HG03521 (cell line): ENCODE measurements around the gene FA2H.

Experiments used
- ATAC-seq: cut with Tn5 transposase; IDR thresholded peaks from one replicate; pipeline ENCODE4 v1.9.1; 2021; ENCODE audit warnings: mild to moderate bottlenecking, moderate library complexity; ENCODE audit not compliant: unreplicated experiment

FA2H gene

GRCh38 chr16:74745109-74745615 lies 29.5 kb downstream of the FA2H start:
- ATAC-seq: no peak

DNA sequence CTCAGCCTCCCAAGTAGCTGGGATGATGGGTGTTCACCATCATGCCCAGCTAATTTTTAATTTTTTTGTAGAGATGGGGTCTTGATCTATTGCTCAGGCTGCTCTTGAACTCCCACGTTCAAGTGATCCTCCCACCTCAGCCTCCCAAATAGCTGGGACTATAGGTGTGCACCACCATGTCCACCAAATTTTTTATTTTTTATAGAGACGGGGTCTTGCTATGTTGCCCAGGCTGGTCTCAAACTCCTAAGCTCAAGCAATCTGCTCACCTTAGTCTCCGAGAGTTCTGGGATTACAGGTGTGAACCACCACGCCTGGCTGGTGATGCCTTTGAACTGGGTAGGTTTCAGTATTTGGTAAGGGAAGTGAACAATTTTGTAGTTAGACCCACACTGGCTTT lies 30.1 kb downstream of the FA2H start:
- no peak for ATAC-seq

DNA sequence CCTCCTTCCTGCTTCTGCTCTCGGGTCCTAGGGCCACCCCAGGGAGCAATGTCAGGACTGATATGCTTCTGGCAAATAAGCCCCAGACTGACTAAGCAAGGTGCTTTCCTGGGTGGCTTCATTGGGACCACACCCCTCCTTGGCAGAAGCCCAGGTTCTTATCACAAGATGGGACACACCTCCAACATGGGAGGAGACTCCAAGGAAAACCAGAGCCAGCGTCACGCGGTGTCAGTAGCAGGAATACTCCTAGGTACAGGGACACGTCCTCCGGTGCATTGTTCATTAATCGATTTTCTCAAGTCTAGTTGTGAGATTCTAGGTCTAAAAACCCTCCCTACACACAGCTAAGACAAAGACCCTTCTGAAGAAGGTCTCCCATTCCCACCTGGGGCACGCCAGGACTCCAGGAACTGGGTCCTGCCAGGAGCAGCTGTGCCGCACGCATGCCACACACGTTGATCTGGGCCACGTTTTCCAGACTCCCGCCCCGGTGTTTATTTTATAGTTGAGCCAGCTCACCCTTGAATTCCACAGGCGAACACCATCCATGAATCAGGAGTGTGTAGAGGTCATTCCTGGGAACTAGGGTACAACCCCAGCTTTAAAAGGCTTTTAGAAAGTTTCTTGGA lies 30.8 kb downstream of the FA2H start:
- no peak for ATAC-seq

- no peak for ATAC-seq
These were observed 31.5 kb downstream of the FA2H start for GRCh38 chr16:74743045-74743667.

- ATAC-seq: no peak
These were observed 32.6 kb downstream of the FA2H start for GRCh38 chr16:74742051-74742481.

DNA sequence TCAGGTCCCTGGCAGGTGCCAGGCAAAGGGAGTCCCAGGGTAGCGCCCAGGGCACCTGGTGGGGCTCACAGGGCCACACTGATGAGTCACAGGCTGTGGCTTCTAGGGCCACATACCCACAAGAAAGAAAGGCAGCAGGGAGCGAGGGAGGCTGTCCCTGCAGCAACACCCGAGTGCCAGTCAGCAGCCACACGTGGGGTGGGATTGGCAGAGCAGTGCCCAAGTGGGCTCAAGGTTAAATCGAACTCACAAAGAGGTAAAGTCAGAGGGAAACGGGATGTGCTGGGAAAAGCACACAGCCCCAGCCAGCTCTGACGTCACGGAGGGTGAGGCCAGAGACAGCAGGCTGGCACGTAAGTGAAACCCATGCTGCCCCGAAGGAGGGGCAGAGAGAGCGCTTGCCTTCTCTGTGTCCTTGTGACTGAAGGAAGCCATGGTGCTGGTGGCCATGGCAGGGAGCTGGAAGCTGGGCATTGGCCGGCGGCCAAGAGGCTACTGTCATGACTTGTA lies 33.8 kb downstream of the FA2H start:
- no peak for ATAC-seq

DNA sequence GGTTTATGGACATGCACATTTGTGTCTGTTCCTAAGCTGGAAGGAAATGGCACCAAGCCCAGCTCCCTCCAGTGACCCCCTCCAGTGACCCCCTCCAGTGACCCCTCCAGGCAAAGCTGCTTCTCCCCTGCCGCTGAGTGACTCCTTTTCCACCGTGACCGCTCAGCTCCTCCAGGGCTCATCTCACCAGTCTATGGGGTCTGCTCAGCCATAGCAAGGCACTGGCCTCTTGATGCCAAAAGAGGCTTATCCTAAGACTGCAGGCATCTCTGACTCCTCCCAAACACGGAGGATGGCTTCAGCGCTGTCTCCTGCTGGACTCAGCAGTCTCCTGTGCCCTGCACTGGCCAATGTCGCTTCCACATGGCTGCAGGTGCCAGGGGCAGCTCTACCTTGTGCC lies 35.3 kb downstream of the FA2H start:
- ATAC-seq: no peak

GRCh38 chr16:74738816-74739215 lies 35.8 kb downstream of the FA2H start:
- ATAC-seq: no peak

- no peak for ATAC-seq
These were observed 36.5 kb downstream of the FA2H start for GRCh38 chr16:74738113-74738541.

GRCh38 chr16:74737521-74737920 lies 37.1 kb downstream of the FA2H start:
- ATAC-seq: no peak

DNA sequence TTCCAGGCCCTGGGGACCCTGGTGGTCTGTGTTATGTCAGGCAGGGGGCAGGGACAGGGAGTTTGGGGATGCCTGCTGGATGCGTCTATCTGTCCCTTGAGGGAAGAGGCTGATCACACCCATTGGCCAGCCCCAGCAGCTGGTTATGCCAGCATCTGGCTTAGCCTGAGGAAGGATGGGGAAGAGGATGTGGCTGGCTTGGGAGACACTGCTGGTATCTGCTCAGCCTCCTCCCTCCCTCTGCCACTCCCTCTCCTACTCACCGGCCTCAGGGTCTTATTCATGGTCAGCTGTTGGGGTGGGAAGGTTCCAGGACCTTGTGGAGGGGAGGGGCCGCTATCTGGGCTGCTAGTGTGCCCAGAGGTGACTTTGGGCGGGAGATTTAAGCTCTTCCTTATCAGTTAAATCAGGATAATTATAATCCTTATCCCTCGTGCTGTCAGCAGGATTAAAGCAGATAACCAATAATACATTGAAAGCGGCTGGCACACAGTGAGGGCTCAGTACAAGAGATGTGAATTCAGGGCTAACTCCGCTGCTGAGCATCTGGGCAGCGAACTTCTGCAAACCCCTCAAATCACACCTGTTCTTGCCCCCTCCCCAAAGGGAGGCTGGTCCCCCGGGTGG lies 38.0 kb downstream of the FA2H start:
- ATAC-seq: no peak

- ATAC-seq: no peak
These were observed 39.1 kb downstream of the FA2H start for GRCh38 chr16:74735554-74735953.

GRCh38 chr16:74735162-74735452 lies 39.5 kb downstream of the FA2H start:
- no peak for ATAC-seq

DNA sequence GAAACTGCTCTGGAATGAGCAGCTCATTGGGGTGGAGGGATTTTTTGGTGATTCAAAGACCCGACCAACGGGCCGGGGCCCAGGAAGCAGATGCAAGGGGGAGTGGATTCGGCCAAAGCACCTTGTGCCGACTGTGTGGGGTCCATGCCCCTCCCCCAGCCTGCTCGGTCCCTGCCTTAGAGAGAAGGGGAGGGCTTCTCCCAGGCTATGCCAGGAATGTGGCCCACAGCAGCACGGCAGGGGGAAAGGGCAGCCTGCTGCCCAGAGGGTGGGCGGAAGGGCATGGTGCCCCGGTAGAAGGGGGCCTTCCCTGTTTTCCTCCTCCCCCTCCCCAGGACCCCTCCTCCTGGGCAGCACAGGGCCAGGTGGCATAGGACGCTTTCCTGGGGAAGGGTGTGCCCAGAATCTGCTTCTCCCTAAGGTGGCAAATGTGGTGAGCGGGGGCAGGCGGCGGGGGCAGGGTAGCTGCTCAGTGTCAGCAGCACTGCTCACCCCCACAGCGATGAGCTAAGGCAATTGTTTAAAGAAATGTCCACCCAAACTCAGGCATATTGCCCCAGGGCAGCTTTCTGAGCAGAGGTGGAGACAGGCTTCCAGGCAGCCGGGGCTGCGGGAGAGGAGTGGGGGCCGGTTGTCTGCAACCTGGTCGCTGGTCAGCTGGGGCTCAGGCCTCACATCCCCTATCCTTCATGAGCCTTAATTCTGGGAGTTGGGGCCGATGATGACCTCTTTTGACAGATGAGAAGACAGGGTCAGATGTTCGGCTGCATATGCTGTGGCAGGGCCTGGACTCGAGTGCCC lies 40.1 kb downstream of the FA2H start:
- no peak for ATAC-seq

DNA sequence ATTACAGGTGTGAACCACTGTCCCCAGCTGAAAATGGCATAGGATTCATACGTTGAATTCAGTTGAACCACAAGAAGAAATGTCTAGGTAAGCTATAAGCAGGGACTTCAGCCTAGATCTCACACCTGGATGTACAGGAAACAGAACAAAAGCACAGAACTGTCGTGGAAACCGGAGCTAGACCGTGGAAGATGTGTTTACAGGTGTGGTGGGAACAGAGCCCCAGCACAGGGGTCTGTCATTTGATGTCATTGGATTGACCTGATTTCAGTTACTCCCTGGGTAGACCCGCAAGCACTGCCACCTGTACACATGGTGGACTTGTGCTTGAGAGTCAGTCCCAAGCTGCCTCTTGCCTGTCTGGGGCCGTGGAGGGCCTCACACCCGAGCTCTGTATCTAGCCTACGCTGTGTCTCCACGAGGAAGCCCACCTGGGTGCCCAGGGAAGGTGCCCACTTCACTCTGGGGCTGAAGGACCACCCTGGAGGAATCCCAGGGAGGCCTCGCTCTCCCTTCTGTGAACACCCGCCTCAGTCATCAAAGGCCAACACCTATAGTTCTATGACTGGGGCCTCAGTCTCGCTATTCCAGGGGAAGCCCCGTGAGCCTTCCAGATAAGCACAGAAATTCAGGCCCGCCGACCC lies 41.8 kb downstream of the FA2H start:
- ATAC-seq: no peak

DNA sequence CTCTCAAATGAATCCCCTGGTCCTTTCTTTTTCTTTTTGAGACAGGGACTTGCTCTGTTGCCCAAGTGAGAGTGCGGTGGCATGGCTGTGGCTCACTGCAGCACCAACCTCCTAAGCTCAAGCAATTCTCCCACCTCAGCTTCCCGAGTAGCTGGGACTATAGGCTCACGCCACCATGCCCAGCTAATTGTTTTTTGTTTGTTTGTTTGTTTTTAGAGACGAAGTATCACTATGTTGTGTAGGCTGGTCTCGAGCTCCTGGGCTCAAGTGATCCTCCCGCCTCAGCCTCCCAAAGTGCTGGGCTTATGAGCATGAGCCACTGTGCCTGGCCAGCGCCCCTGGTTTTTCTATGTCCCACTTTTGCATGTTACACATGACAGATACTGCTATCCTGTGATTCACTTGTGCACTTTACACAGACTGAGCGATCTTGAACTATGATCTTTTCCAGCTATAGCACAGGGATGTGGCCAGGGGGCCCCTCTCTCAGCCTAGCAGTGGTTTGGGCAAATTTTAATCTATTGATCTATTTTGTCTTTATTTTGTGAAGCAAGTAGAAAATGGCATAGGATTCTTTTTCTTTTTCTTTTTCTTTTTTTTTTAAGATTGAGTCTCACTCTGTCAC lies 42.7 kb downstream of the FA2H start:
- no peak for ATAC-seq

- no peak for ATAC-seq
These were observed 44.6 kb downstream of the FA2H start for GRCh38 chr16:74729783-74730683.

DNA sequence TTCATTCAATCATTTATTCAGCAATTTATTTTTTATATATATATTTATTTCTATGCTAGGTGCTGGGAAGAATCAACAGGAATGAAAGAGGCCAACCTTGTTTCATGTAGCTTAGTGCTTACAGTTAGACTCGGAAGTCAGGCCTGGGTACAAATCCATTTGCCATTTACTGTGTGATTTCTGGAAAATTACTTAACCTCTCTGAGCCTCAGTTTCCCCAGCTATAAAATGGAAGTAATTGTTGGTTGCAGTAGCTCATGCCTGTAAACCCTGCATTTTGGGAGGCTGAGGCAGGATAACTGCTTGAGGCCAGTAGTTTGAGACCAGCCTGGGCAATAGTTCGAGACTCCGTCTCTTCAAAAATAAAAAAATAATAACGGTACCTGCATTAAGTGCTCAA lies 46.7 kb downstream of the FA2H start:
- no peak for ATAC-seq

GRCh38 chr16:74726716-74727115 lies 47.9 kb downstream of the FA2H start:
- no peak for ATAC-seq
